NOMO-1 treated with dmso at 0.1 percent for 144 hours (cell line): ENCODE data around the gene TCTA.
"Not testable (repeated sequence)": the region's sequence is repeated elsewhere in the genome, so short reads cannot be mapped to it uniquely, and the experiment has no call there.

ENCODE experiments used
- DNase-seq: peaks from one replicate; lab custom pipeline; 2025; ENCODE audit not compliant: unreplicated experiment; lab: John Stamatoyannopoulos, UW

Gene TCTA, protein sequence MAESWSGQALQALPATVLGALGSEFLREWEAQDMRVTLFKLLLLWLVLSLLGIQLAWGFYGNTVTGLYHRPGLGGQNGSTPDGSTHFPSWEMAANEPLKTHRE

DNA sequence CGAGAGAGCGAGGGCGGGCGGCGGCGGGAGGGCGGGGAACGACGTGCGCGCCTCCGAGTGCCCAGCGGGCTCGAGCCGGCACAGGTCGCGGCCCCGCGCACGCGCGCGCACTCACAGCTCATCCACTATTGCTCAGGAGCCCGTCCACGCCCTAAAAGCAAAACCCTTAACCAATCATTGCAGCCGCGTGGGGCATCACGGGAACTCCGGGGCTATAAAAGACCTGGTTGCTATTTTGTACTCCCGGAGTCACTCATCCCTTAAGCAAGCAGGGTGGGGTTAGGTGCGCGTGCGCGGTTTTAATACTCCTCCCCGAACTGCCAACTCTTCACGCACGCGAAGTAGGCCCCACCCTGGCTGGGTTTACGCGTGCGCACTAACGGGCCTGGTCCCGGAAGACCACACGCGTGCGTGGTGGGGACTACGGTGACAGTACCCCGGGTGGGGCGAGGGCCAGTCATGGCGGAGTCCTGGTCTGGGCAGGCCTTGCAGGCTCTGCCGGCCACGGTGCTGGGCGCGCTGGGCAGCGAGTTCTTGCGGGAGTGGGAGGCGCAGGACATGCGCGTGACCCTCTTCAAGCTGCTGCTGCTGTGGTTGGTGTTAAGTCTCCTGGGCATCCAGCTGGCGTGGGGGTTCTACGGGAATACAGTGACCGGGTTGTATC, at the start of gene TCTA, which contains the start of gene RHOA:
Gene TCTA (plus strand): TSS at position 456 of the 664 bp plus-strand sequence. CDS start 4 bp downstream, at position 460.
Gene RHOA (minus strand): TSS at position 9 of the 664 bp plus-strand sequence. CDS start 36,387 bp downstream, outside the sequence.
- peak; percentile 98 for DNase-seq

DNA sequence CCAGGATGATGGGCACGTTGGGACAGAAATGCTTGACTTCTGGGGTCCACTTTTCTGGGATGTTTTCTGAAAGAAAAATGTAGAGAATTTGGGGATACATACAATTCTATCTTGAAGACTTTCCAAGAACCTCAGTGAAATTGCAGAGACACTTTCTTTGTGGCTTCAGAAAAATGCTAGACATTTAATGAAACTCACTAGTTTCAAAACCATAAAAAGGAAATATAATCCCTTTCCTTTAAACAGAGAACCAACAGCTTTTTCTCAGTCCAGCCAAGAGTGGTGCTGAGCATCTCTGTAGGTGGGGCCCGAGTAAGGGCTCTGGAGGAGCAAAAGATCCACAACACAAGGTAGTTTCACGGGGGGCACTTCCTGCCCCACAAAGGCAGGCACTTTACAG, 49.7 kb upstream of the TCTA start:
- no peak for DNase-seq

DNA sequence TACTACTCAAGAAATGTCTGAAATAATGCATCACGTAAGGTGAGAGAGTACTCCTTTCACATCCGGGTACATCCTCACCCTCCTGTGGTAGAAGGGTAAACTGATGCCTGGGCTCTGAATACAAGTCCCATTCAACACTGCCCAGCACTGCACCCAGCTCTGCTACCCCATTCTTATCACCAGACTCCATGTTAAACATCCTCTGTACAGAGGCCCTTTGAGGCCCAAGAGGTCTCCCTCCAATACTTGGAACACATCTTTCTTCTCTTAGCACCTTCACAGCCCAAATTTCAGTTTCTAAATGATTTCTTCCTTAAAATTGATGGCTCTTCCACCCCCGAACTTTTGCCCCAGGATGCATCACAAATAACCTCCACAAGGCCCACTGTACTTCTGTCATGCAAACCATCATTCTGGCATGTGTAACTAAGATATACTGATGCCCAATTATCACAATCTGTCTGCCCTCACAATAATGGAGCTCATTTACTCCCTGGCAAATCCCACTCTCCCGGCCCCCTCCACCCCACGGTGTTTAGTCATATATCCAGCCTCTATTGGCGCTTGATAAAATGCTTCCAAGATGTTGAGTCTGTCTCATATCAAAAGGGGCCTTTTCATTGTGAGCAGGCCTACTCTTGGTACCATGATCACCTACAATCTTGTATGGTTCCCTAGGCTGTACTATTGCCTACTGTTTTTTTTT, 41.5 kb upstream of the TCTA start:
- DNase-seq = no peak

DNA sequence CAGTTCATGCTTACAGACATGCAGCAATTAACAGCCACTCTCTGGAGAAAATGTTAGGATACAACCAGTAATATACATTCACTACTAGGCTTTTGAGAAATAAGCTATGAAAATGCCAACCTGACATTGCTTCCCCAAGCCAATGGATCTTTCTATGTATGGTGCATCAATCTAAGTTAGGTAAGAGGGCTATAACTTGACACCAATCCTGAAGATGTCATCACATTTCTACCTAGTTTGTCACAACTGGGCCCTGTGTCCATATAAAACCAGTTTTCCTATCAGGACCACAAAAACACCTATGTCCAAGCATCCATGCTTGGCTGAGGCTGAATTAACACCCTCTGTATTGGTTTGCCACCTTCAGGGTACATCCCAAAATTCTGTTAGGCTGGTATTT, 40.3 kb upstream of the TCTA start:
- no peak for DNase-seq

DNA sequence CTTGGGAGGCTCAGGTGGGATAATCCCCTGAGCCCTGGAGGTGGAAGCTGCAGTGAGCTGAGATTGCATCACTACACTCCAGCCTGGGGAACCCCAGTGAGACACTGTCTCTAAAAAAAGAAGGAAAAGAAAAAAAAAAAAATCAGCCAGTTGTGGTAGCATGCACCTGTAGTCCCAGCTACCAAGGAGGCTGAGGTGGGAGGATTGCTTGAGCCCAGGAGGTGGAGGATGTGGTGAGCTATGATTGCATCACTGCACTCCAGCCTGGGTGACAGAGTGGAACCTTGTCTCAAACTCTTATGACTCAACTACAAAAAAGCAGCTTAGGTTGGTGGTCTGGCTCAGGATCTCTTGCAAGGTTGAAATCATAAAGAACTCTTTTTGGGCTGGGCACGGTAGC, 34.7 kb upstream of the TCTA start:
- no peak for DNase-seq

DNA sequence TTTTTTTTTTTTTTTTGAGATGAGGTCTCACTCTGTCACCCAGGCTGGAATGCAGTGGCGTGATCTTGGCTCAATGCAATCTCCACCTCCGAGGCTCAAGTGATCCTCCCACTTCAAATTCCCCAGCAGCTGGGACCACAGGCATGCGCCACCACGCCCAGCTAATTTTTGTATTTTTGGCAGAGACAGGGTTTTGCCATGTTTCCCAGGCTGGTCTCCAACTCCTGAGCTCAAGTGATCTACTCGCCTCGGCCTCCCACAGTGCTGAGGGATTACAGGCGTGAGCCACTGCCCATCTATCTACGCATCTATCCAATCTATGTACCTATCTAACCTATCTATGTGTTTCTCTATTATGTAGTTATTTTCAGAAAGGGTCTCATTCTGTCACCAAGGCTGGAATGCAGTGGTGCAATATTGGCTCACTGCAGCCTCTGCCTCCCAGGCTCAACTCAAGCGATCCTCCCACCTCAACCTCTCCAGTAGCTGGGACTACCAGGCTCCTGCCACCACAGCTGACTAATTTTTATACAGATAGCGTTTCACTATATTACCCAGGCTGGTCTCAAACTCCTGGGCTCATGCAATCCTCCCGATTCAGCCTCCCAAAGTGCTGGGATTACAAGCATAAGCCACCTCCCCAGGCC, 33.9 kb upstream of the TCTA start:
- no peak for DNase-seq

DNA sequence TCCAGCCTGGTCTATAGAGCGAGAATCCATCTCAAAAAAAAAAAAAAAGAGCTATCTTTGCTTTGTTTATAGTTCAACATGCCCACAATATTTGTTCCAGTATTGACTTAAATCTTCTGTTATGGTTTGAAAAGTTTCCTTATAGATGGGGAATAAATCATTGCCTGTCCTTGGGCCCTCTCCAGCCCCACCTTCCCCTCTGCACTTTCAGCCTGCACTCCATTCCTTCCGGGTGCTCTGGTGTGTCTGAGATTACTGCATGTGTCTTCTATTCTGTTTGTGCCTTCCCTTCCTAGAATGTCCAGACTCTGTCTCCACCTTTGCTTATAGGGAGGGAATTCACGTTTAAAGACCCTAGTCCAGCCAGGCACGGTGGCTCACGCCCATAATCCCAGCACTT, 28.8 kb upstream of the TCTA start:
- no peak for DNase-seq

DNA sequence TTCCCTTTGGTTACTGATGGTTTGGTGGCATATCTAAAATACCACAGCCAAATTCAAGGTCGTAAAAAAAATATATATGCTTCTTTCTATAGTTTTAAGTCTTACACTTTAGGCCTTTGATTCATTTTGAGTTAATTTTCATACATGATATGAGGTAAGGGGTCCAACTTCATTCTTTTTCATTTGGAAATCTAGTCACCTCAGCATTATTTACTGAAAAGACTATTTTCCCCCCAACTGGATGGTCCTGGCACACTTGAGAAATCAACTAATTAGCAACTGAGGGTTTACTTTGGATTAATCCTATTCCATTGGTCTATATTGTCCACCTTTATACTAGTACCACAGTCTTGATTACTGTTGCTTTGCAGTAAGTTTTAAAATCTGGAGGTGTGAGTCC, 26.6 kb upstream of the TCTA start:
- DNase-seq = no peak

DNA sequence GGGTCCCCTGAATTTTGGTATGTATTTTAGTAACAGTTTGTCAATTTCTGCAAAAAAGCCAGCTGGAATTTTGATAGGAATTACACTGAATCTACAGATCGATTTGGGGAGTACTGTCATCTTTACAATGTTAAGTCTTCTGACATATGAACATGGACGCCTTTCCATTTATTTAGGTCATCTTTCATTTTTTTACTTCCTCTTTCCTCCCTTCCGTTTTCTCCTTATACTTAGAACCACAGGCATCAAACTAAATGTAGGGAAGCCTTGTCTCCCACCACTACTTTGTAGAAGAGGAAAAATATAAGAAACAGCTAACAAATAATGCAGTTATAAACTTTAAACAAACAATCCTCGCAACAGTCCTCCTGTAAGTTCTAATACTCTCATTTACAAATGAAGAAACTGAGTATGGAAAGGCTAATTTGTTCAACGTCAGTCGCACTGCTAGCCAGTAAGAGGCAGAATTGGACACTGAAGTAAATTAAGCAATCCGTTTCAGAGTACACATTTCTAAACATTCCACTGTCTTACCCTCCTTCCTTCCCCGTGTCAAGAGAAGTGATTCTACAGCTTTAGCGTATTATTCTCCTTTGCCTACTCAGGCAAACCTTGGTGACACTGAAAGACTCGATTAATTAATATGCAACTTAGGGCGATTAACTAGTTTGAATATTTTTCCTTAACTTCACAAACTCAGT, 26.0 kb upstream of the TCTA start:
- peak; percentile 31 for DNase-seq

DNA sequence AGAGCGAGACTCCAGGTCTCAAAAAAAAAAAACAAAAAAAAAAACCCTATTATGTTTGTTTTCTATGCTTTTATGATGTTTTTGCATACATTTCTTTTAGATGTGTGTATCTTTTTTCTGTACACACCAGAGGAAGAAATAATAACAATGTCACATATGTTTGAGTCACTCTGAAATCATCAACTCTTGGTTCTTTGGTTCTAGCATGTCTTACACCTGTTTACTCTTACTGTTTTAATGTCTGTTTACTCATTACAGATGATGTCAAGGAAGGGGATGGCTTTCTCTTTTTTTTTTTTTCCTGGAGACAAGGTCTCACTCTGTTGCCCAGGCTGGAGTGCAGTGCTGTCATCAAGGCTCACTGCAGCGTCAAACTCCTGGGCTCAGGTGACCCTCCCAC, 24.5 kb upstream of the TCTA start:
- DNase-seq = no peak

DNA sequence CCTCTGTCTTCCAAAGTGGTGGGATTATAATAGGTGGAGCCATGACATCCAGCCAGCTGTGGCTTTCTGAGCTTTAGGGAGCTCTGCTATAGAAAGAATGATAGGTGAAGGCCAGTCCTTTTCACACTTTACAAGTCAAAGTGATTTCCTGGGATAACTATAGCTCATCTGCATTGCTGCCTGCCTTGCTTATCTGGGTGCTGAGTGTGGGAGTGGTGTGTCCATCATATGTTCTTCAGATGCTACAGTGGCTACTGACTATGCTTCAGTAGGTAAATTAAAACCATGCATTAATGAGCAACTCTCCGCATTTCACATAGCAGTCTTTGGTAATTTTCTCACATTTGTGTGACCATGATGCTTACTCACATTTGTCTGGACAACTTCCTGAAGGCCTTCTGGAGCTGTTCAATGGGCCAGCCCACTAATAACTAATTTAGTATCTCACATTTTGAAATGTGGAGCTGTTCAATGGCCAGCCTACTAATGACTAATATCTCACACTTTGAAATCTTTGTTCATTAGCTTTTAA, 23.9 kb upstream of the TCTA start:
- DNase-seq = no peak

DNA sequence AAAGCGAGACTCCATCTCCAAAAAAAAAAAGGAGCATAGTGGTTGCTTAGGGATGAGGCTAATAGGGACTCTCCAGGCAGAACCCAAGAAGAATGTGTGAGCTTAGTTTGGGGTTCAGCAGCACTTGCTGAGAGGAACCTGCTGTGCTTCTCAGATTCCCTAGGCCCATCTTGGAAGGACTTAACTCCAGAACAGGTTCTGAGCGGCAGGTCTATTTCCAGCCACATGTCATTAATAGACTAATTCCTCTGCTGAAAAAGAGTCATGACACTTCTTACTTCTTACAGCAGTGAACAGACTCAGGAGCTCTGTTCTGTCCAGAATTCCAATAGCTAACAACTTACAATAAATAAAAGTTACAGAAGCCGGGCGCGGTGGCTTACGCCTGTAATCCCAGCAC, 22.9 kb upstream of the TCTA start:
- no peak for DNase-seq

DNA sequence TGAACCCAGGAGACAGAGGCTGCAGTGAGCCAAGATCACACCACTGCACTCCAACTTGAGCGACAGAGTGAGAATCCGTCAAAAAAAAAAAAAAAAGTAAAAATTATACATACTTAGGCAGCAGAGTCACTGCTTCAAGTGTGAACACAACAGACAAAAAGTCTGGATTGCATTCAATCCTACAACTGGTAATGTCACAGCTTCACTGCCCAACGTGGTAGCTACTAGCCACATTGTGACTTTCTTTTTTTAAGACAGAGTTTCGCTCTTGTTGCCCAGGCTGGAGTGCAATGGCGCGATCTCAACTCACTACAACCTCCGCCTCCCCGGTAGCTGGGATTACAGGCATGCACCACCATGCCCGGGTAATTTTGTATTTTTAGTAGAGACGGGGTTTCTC, 20.9 kb upstream of the TCTA start:
- DNase-seq = not testable (repeated sequence)

DNA sequence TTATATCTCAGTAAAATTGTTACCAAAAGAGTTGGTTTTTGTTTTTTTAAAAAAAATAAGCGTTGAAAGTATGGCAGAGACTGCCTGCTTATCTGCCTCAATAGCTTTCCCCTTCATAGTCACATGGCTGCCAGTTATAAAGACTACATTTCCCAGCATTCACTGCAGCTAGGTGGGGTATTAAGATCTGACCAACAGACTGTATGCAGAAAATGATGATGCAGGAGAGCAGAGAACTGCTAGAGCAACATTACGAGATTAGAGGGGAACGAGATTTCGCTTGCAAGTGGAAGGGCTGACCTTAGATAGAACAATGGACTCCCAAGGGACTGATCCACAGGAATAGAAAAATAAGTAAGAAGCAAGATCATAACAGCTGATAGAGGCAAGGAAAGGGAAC, 14.8 kb upstream of the TCTA start:
- no peak for DNase-seq

DNA sequence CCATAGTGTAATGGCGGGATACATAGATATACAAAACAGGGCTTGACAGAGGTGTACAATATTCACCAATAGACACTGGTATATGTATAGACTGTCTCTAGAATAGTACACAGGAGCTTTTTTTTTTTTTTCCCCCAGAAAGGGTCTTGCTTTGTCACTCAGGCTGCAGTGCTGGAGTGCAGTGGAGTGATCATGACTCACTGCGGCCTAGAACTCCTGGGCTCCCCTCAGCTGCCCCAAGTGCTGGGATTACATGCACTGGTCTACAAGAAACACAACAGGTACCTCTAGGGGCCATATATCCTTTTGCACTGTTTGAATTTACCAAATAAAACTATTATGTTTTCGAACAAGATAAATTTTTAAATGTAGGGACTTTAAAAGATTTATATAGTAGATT, 12.8 kb upstream of the TCTA start:
- no peak for DNase-seq

DNA sequence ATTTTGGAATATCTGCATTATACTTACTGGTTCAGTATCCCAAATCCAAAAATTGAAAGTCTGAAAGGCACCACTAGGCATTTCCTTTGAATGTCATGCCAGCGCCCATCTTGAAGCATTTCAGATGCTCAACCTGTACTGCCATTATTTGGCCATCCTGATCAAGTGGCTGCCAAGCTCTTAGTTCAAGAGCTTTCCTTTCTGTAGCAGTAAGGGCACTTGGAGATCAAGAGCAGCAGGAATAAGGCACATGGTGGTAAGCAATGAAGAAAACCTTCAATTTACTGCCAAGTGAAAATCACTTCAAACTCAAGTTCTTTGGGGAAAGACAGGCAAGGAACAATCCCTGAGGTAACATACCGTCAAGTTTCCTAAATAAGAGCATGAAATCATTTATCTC, 10.5 kb upstream of the TCTA start:
- DNase-seq = no peak

DNA sequence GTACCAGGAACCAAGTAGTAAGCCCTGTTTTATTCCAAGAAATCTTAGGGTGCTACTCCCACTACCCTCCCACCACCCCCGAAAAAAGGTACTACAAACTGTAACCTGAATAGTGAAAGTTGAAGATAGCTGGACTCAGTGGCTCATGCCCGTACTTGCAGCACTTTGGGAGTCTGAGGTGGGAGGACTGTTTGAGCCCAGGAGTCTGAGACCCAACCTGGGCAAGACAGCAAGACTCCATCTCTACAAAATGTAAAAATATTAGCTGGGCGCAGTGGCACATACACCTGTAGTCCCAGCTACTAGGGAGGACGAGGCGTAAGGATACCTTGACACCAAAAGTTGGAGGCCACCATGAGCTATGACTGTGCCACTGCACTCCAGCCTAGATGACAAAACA, 8.3 kb upstream of the TCTA start:
- no peak for DNase-seq

DNA sequence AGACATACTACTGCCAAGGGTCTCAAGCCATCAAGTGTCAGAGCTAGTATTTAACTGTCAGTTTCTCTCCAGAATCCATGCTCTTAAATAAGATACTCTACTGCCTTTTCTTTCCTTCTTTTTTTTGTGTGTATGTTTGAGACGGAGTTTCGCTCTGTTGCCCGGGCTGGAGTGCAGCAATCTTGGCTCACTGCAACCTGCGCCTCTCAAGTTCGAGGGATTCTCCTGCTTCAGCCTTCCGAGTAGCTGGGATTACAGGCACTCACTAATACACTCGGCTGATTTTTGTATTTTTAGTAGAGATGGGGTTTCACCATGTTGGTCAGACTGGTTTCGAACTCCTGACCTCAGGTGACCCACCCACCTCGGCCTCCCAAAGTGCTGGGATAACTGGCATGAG, 6.7 kb upstream of the TCTA start:
- not testable (repeated sequence) for DNase-seq

DNA sequence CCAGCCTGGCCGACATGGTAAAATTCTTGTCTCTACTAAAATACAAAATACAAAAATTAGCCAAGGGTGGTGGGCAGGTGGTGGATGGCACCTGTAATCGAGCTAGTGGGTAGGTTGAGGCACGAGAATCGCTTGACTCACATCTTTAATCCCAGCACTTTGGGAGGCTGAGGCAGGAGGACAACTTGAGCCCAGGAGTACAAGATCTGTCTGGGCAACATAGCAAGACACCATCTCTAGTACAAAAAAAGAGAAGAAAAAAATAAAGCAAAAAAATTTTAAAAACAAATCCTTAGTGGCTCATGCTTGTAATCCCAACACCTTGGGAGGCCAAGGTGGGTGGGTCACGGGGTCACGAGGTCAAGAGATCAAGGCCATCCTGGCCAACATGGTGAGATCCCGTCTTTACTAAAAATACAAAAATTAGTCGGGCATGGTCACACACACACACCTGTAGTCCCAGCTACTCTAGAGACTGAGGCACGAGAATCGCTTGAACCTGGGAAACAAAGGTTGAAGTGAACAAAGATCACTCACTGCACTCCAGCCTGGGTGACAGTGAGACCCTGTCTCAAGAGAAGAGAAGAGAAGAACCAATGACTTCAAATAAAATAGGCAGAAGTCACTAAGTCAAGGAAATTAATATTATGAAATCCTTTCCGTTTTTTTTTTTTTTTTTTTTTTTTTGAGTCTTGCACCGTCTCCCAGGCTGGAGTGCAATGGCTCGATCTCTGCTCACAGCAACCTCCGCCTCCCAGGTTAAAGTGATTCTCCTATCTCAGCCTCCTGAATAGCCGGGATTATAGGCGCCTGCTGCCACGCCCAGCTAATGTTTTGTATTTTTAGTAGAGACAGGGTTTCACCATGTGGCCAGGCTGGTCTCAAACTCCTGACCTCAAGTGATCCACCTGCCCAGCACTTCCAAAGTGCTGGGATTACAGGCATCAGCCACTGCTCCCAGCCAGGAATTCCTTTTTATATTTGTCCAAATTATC, 5.4 kb upstream of the TCTA start:
- no peak for DNase-seq
